HG02610 (cell line): Measurements from ENCODE around the gene RRP8.

Source experiments
- ATAC-seq: cut with Tn5 transposase; IDR thresholded peaks from one replicate; pipeline ENCODE4 v1.9.1; 2021; ENCODE audit warnings: mild to moderate bottlenecking, moderate library complexity; ENCODE audit not compliant: unreplicated experiment

RRP8 gene

DNA sequence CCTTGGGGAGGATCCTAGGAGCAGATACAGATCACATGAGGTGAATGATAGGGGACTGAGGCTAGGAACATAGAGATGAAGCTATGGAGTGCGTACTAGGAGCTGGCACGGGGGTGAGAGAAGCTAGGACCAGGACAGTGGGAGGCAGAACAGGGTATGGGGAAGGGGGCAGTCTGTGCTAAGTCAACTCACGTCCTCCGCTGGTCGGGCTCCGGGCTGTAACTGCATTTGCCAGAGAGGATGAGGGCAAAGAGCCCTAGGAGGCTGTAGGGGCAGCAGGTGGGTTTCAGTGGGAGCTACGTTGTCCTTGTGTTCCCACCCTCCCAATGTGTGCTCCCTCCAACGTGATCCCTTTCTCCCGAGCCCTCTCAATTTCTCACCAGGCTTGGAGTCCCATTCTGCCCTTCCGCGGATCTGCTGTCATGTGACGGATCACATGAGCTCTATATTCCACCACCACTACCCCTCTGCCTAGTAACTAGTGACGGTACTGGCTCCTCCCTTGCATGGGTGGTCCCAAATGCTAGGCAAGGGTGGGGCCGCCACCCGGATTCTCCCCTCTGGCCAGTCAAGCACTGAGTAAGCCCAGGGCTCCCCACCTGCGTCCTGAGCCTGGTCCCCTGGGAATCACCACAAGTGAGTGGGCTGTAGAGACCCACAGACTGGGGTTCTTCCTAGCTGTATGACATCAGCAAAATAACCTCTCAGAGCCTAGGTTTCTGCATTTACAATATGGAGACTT is 15.8 kb upstream of the RRP8 start, which contains the start of gene TPP1:
Gene TPP1, minus strand, starts transcription at position 419 of the 742 bp plus-strand sequence. Its CDS starts 22 bp downstream, at position 397.
- ATAC-seq, result peak; percentile 96

DNA sequence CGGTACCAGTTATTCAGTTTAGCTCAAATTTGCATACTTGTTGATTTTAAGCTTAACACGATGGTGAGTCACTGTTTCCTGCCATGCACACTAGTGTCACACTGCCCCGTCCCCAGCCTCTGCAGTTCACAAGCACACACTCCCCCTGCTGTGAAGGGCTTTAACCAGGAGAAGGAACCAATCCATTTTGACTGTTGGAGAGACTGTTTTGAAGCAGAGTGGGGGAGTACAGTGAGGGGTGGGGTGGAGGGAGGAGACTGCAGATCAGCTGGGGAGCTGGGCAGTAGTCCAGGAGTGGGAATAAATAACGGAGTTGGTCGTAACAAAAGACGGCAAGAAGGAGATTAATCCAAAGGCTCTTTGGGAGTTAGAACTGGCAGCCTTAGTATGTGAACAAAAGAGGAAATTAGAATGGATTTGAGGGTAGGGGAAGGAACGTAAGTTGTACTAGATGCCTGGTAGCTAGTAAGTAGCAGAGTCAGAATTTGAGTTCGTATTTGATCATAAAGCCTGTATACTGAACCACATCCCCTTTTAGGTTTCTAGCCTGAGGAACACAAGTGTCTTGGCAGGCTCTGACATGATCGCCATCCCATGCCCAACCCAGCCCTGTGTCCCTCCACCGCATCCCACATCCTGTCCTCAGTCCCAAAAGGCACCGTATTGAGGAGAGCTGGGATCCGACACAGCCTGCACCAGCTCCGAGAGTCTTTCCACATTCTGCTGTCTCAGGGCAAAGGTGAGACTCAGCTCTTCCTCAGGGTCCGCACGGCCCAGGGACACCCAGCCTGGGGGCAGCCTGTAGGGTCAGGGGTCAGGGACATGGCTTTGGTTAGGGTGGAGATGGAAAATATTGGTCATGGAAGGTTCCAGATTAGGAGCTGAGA is 14.9 kb upstream of the RRP8 start:
- peak; percentile 35 for ATAC-seq

DNA sequence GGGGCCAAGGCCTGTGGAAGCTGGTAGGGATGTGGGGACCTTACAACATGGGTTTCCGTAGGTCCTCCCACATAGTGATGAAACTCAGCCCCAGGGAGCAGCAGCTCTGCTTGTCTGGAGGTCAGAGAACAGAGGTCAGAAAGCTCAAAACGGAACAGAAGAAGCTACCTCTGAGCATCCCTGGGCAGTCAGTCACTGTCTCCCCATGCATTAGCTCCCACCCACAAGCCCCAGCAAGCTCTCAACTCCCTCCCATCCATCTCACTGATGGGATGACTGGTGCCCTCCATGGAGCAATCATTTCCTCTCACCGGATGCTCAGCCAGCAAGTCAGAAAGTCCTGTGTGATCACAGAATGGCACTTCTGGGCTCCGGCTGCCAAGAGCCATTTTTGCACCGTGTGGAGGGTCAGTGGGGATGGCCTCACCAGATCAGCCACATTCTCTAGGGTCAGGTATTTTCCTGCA is 13.9 kb upstream of the RRP8 start:
- ATAC-seq, result no peak

DNA sequence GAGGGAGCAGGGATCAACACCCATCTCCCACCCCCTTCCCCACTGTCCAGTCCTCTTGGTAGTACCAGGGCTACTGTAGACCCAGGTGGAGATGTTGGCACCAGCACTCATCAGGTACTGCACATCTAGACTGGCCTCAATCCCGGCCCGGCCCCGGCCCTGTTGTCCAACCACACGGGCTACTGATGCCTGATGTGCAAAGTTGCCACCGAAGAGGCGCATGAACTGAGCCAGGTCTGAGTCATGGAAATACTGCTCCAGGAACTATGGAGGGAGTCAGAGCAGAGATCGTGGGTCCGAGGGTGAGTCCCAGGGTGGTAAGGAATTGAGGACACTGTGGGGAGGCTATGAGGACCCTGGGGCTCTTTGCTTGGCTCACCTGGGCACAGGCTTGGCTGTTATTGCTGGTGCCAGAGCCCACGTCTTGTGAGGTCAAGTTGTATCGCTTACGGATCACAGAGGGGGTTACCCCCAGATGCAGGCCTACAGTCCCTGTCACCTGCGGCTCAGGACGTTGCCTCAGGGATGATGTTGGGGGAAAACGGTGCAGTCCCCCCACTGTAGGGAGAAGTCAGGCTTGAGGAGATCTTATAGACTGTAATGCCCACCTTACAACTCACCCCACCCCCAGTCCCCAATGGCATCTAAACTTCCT is 13.3 kb upstream of the RRP8 start:
- no peak for ATAC-seq

DNA sequence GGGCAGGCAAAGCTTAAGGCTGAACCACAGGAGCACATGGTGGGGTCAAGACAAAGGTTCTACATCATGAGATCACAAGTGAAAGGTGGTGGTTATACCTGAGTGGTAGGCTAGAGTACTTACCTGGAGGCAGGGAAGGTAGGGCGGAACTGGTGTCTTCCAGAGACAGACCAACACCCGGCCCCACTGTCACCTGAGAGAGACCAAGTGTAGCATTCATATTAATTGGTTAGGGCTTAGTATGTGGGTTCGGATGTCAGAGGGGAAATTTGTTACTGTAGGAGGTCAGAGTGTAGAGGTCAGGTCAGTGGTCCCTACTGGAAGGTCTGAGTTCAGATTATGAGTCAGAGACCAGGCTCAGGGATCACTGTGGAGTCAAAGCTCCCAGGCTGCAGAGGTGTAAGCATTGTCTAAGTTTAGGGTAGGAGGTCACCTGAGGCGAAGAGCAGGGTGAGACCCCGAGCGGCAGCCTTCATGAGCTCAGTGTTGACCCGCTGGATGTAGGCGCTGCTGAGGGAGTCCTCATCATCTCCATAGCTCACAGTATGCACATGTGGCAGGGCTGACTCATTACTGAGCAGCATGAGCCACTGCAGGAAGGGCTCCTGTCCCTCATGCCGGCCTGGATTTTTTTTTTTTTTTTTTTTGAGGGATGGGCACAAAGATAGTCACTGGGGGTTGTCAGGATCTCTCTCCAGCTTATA is 12.6 kb upstream of the RRP8 start:
- no peak for ATAC-seq

DNA sequence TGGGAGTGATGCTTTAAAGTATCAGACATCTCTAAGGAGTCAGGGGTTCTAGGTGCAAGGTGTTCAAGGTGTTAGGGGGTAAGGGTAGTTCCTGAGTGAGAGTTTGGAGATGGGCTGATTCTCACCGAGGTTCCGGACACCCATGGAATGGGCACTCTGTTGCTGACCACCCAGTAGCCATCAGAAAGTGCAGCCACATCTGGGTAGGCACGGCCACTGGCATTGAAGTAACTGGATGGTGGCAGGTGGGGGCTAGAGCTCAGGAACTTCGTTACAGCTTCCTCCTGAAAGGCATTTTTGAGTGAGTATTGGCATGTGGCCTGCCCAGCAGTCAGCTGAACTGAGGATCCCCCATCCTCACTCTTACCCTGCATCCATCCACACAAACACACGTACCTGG is 11.6 kb upstream of the RRP8 start:
- ATAC-seq, result no peak

DNA sequence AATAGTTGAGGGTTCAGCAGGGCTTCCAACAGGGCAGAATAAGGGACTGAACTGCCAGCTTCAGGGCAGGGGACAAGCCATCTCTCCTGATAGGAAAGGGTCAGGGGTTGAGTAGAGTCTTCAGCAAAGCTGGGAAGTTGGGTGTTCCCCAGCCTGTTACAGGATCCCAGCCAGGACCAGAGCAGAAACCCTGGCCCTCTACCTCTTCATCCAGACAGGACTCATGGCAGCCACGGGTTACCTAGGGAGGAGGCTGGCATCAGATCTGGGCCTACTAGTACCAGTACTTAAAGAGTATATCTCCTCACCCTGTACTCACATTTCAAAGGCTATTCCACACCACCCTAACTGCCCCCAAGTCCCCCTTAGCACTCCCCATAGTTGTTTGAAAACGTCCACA is 11.0 kb upstream of the RRP8 start:
- ATAC-seq, result no peak

DNA sequence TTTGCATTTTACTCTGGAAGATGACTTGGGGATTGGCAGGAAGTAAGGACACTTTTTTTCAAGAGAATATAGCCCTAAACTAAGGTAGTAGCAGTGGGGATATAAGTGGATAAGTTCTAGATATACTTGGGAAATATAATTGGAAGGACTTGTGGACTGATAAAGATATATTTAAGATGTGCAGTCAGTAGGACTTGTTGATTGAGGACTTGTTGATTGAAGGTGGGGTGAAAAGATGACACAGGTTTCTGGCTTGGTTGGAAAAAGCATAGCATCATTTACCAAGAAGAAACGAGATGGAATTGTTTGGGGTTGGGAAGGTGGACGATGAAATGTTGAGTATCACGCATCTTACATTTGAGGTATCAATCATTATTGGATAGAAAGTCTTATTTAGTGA is 10.1 kb upstream of the RRP8 start:
- no peak for ATAC-seq

DNA sequence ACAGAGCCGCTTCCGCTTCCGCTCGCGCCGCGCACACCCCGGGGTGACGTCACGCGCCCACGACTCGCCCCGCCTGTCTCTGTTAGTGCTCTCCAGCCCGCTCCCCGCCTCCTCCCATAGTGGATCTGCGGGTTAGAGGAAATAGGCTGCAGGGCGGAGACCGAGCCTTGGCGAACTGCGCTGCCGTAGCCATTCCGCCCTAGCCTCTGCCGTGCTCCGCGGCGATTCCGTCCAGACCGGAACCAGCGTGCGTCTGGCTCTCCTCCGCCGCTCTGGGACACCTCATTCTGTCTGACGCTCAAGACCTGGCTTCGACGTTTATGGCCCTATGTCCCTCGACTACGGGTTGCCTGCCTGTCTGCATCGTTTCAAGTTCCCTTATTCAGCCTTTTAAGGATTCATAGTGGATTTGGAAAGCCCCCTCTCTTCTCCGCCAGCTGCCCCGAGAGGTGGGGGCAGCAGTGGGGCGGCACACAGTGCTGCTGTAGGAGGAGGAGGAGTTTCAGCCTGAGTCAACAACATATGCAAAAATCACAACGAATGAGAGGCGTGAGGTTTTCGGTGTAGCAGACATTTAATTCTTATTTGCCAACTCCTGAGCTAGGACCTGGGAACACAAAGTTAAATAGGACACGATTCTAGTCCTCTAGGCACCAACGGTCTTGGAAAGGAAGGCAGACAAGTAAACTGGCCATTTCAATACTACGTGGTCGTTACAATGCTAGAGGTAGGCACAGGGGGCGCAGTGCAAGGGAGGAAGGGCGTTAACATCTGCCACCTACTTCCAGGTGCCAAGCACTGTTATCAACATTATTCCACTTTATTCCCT is 9.0 kb upstream of the RRP8 start, which contains the start of gene TAF10:
Gene TAF10, minus strand, starts transcription at position 4 of the 829 bp plus-strand sequence. CDS start 27 bp downstream, outside the sequence.
- ATAC-seq, result peak; percentile 86

DNA sequence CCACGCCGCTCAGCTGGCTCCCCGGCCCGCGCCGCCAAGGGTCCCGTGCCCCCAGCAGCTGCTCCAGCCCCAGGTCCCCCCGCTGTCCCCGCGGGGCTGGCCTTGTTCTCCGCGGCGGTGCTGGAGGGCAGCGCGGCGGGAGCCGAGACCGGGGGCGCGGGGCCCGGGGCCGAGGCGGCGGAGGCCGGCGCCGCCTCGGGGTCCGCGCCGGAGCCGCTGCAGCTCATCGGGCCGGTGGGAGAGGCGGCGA is 8.5 kb upstream of the RRP8 start:
- ATAC-seq, result peak; percentile 15

DNA sequence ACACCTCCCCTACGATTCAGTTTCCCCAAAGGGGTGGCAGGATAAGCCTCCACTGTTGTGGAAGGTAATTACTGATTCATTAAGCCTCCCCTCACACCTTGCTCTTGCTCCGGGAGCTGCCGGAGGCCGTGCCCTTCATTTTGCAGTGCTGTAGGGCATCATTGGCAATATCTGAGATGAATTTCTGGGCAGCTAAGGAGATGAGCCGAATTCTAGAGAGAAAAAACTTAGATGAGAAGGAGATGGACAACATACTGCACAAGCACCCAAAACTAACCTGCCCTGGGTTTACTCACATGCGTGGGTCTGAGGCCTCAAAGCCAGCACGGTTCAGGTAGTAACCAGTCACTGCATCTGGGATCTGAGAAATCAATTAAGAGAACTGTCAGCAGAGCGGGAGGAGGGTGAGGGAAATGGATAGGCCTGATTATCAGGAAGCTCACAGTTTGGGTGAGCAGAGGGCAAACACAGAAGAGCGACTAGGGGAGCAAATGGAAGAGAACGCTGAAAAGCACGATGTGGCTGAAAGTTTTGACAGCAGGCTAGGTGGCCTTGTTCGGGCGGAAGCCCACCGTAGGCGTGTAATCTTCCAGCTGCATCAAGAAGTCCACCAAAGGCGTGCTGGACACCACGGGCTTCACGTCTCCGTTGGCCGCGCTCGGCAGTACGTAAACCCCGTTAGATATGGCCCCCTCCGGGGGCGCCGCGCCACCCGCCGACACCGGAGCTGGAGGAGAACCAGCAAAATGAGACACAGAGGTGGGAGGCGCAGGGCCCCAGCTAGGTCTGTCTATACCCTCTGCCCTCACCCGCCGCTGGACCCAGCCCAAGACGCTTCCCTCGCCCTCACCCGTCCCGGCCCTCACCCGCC is 7.9 kb upstream of the RRP8 start:
- ATAC-seq, result no peak

DNA sequence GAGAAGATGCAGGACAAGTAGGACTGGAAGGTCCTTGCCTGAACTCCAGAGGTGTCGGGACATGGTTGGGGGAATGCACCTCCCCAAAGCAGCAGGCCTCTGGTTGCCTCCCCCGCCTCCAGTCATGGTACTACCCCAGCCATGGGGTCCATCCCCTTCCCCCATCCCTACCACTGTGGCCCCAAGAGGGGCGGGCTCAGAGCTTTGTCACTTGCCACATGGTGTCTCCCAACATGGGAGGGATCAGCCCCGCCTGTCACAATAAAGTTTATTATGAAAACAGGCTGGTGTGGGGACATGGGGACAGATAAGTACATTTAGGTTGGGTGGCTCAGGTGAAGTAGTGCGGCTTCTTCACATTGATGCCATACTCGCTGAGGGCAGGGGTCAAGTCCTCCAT is 7.2 kb upstream of the RRP8 start:
- ATAC-seq, result no peak

DNA sequence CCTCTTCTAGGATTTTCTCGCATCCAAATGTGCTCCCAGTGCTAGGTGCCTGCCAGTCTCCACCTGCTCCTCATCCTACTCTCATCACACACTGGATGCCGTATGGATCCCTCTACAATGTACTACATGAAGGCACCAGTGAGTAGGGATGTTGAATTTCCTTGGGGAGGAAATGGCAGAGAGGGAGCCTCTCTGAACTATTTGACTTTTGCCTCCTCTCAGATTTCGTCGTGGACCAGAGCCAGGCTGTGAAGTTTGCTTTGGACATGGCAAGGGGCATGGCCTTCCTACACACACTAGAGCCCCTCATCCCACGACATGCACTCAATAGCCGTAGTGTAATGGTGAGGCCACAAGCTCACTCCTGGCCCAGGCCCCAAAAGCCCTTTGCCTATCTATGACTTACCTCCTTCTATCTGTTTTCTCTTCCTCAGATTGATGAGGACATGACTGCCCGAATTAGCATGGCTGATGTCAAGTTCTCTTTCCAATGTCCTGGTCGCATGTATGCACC is 6.1 kb upstream of the RRP8 start:
- no peak for ATAC-seq

DNA sequence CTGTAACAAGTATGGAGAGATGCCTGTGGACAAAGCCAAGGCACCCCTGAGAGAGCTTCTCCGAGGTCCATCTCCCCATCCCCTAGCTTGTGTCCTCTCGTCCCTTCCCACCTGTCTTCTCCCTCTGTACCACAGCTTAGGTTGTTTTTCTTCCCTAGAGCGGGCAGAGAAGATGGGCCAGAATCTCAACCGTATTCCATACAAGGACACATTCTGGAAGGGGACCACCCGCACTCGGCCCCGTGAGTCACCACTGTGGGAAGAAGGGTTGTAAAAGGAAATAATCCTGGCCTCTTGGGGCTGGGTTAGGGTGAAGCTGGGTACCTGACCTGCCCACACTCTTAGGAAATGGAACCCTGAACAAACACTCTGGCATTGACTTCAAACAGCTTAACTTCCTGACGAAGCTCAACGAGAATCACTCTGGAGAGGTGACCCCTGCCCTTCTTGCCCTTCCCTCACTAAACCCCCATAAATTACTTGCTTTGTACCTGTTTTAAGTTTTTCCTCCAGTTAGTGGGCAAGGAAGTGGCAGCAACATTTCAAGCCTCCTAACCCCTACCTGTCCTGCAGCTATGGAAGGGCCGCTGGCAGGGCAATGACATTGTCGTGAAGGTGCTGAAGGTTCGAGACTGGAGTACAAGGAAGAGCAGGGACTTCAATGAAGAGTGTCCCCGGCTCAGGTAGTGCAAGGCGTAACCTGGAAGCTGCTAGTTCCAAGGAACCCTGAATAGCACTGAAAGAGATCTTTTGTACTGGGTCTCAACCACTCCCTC is 5.5 kb upstream of the RRP8 start:
- ATAC-seq, result no peak

DNA sequence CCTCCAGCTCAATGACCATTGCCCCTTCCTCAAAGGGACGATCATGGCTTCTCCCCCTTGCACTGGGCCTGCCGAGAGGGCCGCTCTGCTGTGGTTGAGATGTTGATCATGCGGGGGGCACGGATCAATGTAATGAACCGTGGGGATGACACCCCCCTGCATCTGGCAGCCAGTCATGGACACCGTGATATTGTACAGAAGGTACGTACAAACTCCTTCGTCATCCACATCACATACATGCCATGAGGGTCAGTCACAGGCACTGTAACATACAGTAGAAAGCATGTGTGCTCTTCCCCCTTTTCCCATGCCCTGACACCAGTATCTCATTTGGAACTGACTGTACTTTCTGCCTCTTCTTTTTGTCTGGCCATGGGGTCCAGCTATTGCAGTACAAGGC is 4.6 kb upstream of the RRP8 start:
- ATAC-seq, result no peak

DNA sequence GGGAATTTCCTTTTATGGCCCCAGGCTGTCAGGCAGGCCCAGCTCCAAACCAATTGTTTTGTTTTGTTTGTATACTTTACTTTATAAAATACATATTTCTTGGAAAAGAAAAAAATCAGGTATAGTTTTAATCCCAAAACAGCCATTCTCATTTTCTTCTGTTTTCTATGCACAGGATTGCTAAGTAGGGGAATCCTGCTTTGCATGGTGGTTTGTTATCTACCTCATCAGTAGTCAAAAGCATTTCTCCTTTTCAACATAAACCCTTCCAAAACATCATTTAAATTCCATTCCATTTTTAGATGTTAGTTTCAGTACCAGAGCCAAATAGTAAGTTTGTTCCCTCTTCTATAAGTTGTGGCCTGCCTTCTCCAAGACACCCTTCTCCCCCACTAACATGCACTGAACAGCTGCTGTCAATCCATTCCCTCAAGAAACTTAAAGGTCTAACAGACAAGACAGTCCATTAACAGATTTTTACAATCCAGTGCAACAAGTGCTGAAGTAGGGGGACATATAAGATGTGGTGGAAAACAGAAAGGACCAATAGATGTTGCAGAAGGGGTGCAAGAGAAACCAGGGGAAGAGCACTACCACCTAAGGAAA is 3.9 kb upstream of the RRP8 start:
- ATAC-seq, result peak; percentile 5

DNA sequence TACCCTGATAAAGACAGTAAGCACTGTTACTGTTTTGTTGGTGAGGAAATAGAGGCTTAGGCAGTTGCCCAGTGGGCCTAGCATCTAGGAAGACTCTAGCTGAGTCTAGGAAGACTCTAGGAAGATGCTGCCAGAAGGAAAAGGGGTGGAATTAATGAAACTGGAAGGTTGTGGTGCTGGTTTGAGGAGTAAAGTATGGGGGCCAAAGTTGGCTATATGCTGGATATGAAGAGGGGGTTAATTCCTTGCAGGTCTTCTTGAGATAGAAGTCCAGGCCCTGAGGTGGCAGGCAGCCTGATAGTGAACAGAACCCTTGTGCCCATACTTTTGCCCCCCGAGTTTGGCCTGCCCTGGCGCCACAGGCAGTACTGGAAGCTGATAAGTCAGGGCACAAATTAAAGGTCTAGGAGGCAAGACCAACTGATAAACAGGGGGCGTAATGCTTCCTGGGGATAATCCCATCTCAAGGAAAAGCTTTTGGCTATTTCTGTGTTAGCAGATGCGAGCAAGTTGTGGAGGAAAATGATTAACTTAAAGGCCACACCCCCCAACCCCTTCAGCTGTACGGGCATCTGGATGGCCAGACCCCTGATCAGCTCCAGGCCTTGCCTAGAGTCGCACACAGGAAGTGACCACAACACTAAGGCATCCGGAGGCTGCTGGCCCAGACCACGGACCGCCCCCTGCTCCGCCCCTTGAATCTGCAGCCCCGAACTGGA is 3.2 kb upstream of the RRP8 start:
- peak; percentile 39 for ATAC-seq
